ENCODE results near the gene ZKSCAN7.
"Not testable (repeated sequence)": the region's sequence is repeated elsewhere in the genome, so short reads cannot be mapped to it uniquely, and the experiment has no call there.

ZKSCAN7 gene

GRCh38 chr3:44521721-44522120 is 33.3 kb upstream of the ZKSCAN7 start:
- FAIRE-seq (no peak), DNase-seq (ENCODE audit: insufficient read length, low spot score) (no peak)
- TF ChIP-seq PAX5 (IDR thresholded peaks at IDR 0.05; ENCODE audit: insufficient read depth, low read length, severe bottlenecking), result no peak
- no peak for TF ChIP-seq SPI1 (IDR thresholded peaks at IDR 0.05; ENCODE audit: low read depth, low read length)
- TF ChIP-seq POLR2AphosphoS5 (IDR thresholded peaks at IDR 0.05; ENCODE audit: low read depth, low read length), result no peak
- no peak for TF ChIP-seq POU2F2 (IDR thresholded peaks at IDR 0.05; ENCODE audit: low read depth, low read length)
- no peak for TF ChIP-seq POLR2A (IDR thresholded peaks at IDR 0.05; ENCODE audit: low read depth, low read length)
- no peak for TF ChIP-seq TAF1 (IDR thresholded peaks at IDR 0.05; ENCODE audit: low read depth, low read length)

- TF ChIP-seq POLR2A (IDR thresholded peaks at IDR 0.05; ENCODE audit: low read depth, low read length) (no peak), POLR2AphosphoS5 (IDR thresholded peaks at IDR 0.05; ENCODE audit: low read depth, low read length) (no peak), PAX5 (IDR thresholded peaks at IDR 0.05; ENCODE audit: insufficient read depth, low read length, severe bottlenecking) (no peak), SPI1 (IDR thresholded peaks at IDR 0.05; ENCODE audit: low read depth, low read length) (no peak), TAF1 (IDR thresholded peaks at IDR 0.05; ENCODE audit: low read depth, low read length) (no peak)
- FAIRE-seq, result no peak
- DNase-seq (ENCODE audit: insufficient read length, low spot score), result no peak
Observed at GRCh38 chr3:44522494-44522933, 32.5 kb upstream of the ZKSCAN7 start.

GRCh38 chr3:44525060-44525459 is 29.9 kb upstream of the ZKSCAN7 start:
- FAIRE-seq, result no peak
- no peak for TF ChIP-seq PAX5 (IDR thresholded peaks at IDR 0.05; ENCODE audit: insufficient read depth, low read length, severe bottlenecking)
- TF ChIP-seq SPI1 (IDR thresholded peaks at IDR 0.05; ENCODE audit: low read depth, low read length), result no peak
- TF ChIP-seq TAF1 (IDR thresholded peaks at IDR 0.05; ENCODE audit: low read depth, low read length), result no peak
- TF ChIP-seq POU2F2 (IDR thresholded peaks at IDR 0.05; ENCODE audit: low read depth, low read length), result no peak
- no peak for TF ChIP-seq POLR2A (IDR thresholded peaks at IDR 0.05; ENCODE audit: low read depth, low read length)
- no peak for TF ChIP-seq POLR2AphosphoS5 (IDR thresholded peaks at IDR 0.05; ENCODE audit: low read depth, low read length)
- DNase-seq (ENCODE audit: insufficient read length, low spot score), result no peak

GRCh38 chr3:44529927-44530326 is 25.1 kb upstream of the ZKSCAN7 start:
- DNase-seq (ENCODE audit: insufficient read length, low spot score) (no peak), FAIRE-seq (no peak)
- no peak for TF ChIP-seq POLR2A (IDR thresholded peaks at IDR 0.05; ENCODE audit: low read depth, low read length)
- TF ChIP-seq PAX5 (IDR thresholded peaks at IDR 0.05; ENCODE audit: insufficient read depth, low read length, severe bottlenecking), result no peak
- TF ChIP-seq POLR2AphosphoS5 (IDR thresholded peaks at IDR 0.05; ENCODE audit: low read depth, low read length), result no peak
- TF ChIP-seq TAF1 (IDR thresholded peaks at IDR 0.05; ENCODE audit: low read depth, low read length), result no peak

GRCh38 chr3:44530911-44531310 is 24.1 kb upstream of the ZKSCAN7 start:
- TF ChIP-seq SPI1 (IDR thresholded peaks at IDR 0.05; ENCODE audit: low read depth, low read length) (no peak), POLR2A (IDR thresholded peaks at IDR 0.05; ENCODE audit: low read depth, low read length) (no peak), TAF1 (IDR thresholded peaks at IDR 0.05; ENCODE audit: low read depth, low read length) (no peak), POU2F2 (IDR thresholded peaks at IDR 0.05; ENCODE audit: low read depth, low read length) (no peak), PAX5 (IDR thresholded peaks at IDR 0.05; ENCODE audit: insufficient read depth, low read length, severe bottlenecking) (no peak), POLR2AphosphoS5 (IDR thresholded peaks at IDR 0.05; ENCODE audit: low read depth, low read length) (no peak)
- DNase-seq (ENCODE audit: insufficient read length, low spot score), result no peak
- FAIRE-seq, result no peak

- not testable (repeated sequence) for DNase-seq (ENCODE audit: insufficient read length, low spot score); FAIRE-seq
Observed at GRCh38 chr3:44534659-44535058, 20.3 kb upstream of the ZKSCAN7 start.

- FAIRE-seq, result no peak
- DNase-seq (ENCODE audit: insufficient read length, low spot score), result no peak
- no peak for TF ChIP-seq POU2F2 (IDR thresholded peaks at IDR 0.05; ENCODE audit: low read depth, low read length)
- TF ChIP-seq PAX5 (IDR thresholded peaks at IDR 0.05; ENCODE audit: insufficient read depth, low read length, severe bottlenecking), result no peak
- no peak for TF ChIP-seq POLR2AphosphoS5 (IDR thresholded peaks at IDR 0.05; ENCODE audit: low read depth, low read length)
- TF ChIP-seq SPI1 (IDR thresholded peaks at IDR 0.05; ENCODE audit: low read depth, low read length), result no peak
- TF ChIP-seq POLR2A (IDR thresholded peaks at IDR 0.05; ENCODE audit: low read depth, low read length), result no peak
- TF ChIP-seq TAF1 (IDR thresholded peaks at IDR 0.05; ENCODE audit: low read depth, low read length), result no peak
Observed at GRCh38 chr3:44535364-44535763, 19.6 kb upstream of the ZKSCAN7 start.

GRCh38 chr3:44544811-44545210 is 10.2 kb upstream of the ZKSCAN7 start:
- DNase-seq (ENCODE audit: insufficient read length, low spot score); FAIRE-seq: not testable (repeated sequence)

GRCh38 chr3:44555723-44556122 is 730 bp downstream of the ZKSCAN7 start:
- peak; percentile 70 for FAIRE-seq
- TF ChIP-seq POU2F2 (IDR thresholded peaks at IDR 0.05; ENCODE audit: low read depth, low read length), result no peak
- TF ChIP-seq POLR2A (IDR thresholded peaks at IDR 0.05; ENCODE audit: low read depth, low read length), result no peak
- no peak for TF ChIP-seq TAF1 (IDR thresholded peaks at IDR 0.05; ENCODE audit: low read depth, low read length)
- no peak for TF ChIP-seq SPI1 (IDR thresholded peaks at IDR 0.05; ENCODE audit: low read depth, low read length)
- no peak for TF ChIP-seq PAX5 (IDR thresholded peaks at IDR 0.05; ENCODE audit: insufficient read depth, low read length, severe bottlenecking)
- TF ChIP-seq POLR2AphosphoS5 (IDR thresholded peaks at IDR 0.05; ENCODE audit: low read depth, low read length), result no peak
- peak; percentile 15 for DNase-seq (ENCODE audit: insufficient read length, low spot score)

GRCh38 chr3:44557074-44557473 is 2.1 kb downstream of the ZKSCAN7 start:
- no peak for FAIRE-seq

GRCh38 chr3:44561076-44561475 is 6.1 kb downstream of the ZKSCAN7 start:
- no peak for FAIRE-seq
- TF ChIP-seq SPI1 (IDR thresholded peaks at IDR 0.05; ENCODE audit: low read depth, low read length) (no peak), POU2F2 (IDR thresholded peaks at IDR 0.05; ENCODE audit: low read depth, low read length) (no peak), TAF1 (IDR thresholded peaks at IDR 0.05; ENCODE audit: low read depth, low read length) (no peak), PAX5 (IDR thresholded peaks at IDR 0.05; ENCODE audit: insufficient read depth, low read length, severe bottlenecking) (no peak), POLR2A (IDR thresholded peaks at IDR 0.05; ENCODE audit: low read depth, low read length) (no peak), POLR2AphosphoS5 (IDR thresholded peaks at IDR 0.05; ENCODE audit: low read depth, low read length) (no peak)
- DNase-seq (ENCODE audit: insufficient read length, low spot score), result no peak

More at GRCh38 chr3:44557074-44557473, 2.1 kb downstream of the ZKSCAN7 start:
- TF ChIP-seq POLR2AphosphoS5 (IDR thresholded peaks at IDR 0.05; ENCODE audit: low read depth, low read length) (no peak), POU2F2 (IDR thresholded peaks at IDR 0.05; ENCODE audit: low read depth, low read length) (no peak), POLR2A (IDR thresholded peaks at IDR 0.05; ENCODE audit: low read depth, low read length) (no peak), SPI1 (IDR thresholded peaks at IDR 0.05; ENCODE audit: low read depth, low read length) (no peak), TAF1 (IDR thresholded peaks at IDR 0.05; ENCODE audit: low read depth, low read length) (no peak), PAX5 (IDR thresholded peaks at IDR 0.05; ENCODE audit: insufficient read depth, low read length, severe bottlenecking) (no peak)
- no peak for DNase-seq (ENCODE audit: insufficient read length, low spot score)
